ENCODE data around the gene UBE2V1. TPM values are rescaled to one million over a fixed set of nuclear protein-coding genes. Genes with fewer than 3 reads are reported as not detected.
A peak's percentile ranks its signal among the peaks of the same experiment; 100 is the strongest.

The UBE2V1 gene
- polyA plus RNA-seq, 2 of the 4 experiments (the other 2 are of a cell fraction): 129 to 141 TPM

GRCh38 chr20:50071039-50071888 lies 41.7 kb downstream of the UBE2V1 start (continued):
- no peak for TF ChIP-seq NR3C1 (IDR thresholded peaks at IDR 0.05)
- peak; percentile 73 for TF ChIP-seq HDAC2 (IDR thresholded peaks at IDR 0.05)
- peak; percentile 95 for TF ChIP-seq ZFP36 (IDR thresholded peaks at IDR 0.05; ENCODE audit: borderline replicate concordance, partially characterized antibody)
- no peak for TF ChIP-seq MAFK (IDR thresholded peaks at IDR 0.05; ENCODE audit: partially characterized antibody)
- TF ChIP-seq KDM1A (IDR thresholded peaks at IDR 0.05; ENCODE audit: low read depth): peak; percentile 94
- TF ChIP-seq FOSL2 (IDR thresholded peaks at IDR 0.05): no peak
- peak; percentile 57 for TF ChIP-seq FOSL2 (CRISPR knock-in tag; IDR thresholded peaks at IDR 0.05)

GRCh38 chr20:50070361-50070760 lies 42.6 kb downstream of the UBE2V1 start:
- no peak overlapping the region; the same call in 2 of the 3 replicates for H3K4me2 ChIP-seq
- peak overlapping the region; percentile 81 to 89; a peak in 4 of 6 replicates for H3K27ac ChIP-seq
- peaks cover 19% of the 10 kb centered on the region; the same call in 2 of the 3 replicates for H3K4me1 ChIP-seq
- no peak overlapping the region for H3K4me3 ChIP-seq
- no peaks in the 10 kb centered on the region for H3K9me3 ChIP-seq
- ATAC-seq: no peak
- WGBS (ENCODE audit: missing lambda C conversion rate): 98% methylated on average over 7 of the region's 7 CpGs
- CTCF ChIA-PET: interaction anchor here (0.7 to 18.1 kb wide), 44 partner anchors 9 to 518 kb away, joined by 3 to 1049 read pairs (median 10); partner anchors contain the start of genes SNAI1 and UBE2V1
- no peak for FAIRE-seq
- no peak for DNase-seq (ENCODE audit: low read depth in 1 of 2, low spot score in 1 of 2)
- POLR2A ChIA-PET: interaction anchor here (1.1 to 4.8 kb wide), 2 partner anchors 35 to 89 kb away, joined by 3 to 79 read pairs; partner anchors contain the start of gene SNAI1
- TF ChIP-seq RAD21 (conservative IDR thresholded peaks at IDR 0.05 in 1 of 2, IDR thresholded peaks at IDR 0.05 in 1 of 2): peak in 1 of 2 experiments; percentile 16; a peak in 1 of 5 replicates
- no peak for TF ChIP-seq EHF (CRISPR knock-in tag; IDR thresholded peaks at IDR 0.05)

GRCh38 chr20:50068041-50068651 lies 44.8 kb downstream of the UBE2V1 start:
- TF ChIP-seq SMC3 (IDR thresholded peaks at IDR 0.05) (no peak), ELK1 (IDR thresholded peaks at IDR 0.05; ENCODE audit: low read depth, low read length) (no peak), KDM5A (IDR thresholded peaks at IDR 0.05) (no peak), EHF (CRISPR knock-in tag; IDR thresholded peaks at IDR 0.05) (no peak), CBX8 (IDR thresholded peaks at IDR 0.05) (no peak), HDAC2 (IDR thresholded peaks at IDR 0.05) (no peak), BCL3 (IDR thresholded peaks at IDR 0.05) (no peak), MAFK (IDR thresholded peaks at IDR 0.05; ENCODE audit: partially characterized antibody) (no peak), RNF2 (IDR thresholded peaks at IDR 0.05; ENCODE audit: borderline replicate concordance, low read depth) (no peak), TFCP2L1 (CRISPR knock-in tag; IDR thresholded peaks at IDR 0.05) (no peak), POLR2AphosphoS2 (conservative IDR thresholded peaks at IDR 0.05; ENCODE audit: low read length) (no peak)
- peak overlapping the region in 1 of 2 experiments; percentile 65; a peak in 3 of 6 replicates for H3K27ac ChIP-seq
- no peaks in the 10 kb centered on the region for H3K9me3 ChIP-seq
- DNase-seq (ENCODE audit: low read depth in 1 of 2, low spot score in 1 of 2) (no peak), FAIRE-seq (no peak), ATAC-seq (no peak)
- WGBS (ENCODE audit: missing lambda C conversion rate): 79% methylated on average over 11 of the region's 11 CpGs
- ChIA-PET CTCF (interaction anchor here (1.3 to 18.1 kb wide), 9 partner anchors 7 to 103 kb away, joined by 4 to 1049 read pairs (median 11); partner anchors contain the start of gene SNAI1), POLR2A (interaction anchor here (4.8 kb wide), 1 partner anchor 86 kb away, joined by 79 read pairs; the partner anchor contains the start of gene SNAI1)
- no peak overlapping the region for H3K4me2 ChIP-seq
- H3K4me3 ChIP-seq: no peak overlapping the region
- peaks cover 19% of the 10 kb centered on the region; the same call in 2 of the 3 replicates for H3K4me1 ChIP-seq
